Measurements from ENCODE around the gene TEX12.

Gene TEX12

GRCh38 chr11:112175599-112175952, 8.4 kb downstream of the TEX12 start:
- TF ChIP-seq, protein P1, sequence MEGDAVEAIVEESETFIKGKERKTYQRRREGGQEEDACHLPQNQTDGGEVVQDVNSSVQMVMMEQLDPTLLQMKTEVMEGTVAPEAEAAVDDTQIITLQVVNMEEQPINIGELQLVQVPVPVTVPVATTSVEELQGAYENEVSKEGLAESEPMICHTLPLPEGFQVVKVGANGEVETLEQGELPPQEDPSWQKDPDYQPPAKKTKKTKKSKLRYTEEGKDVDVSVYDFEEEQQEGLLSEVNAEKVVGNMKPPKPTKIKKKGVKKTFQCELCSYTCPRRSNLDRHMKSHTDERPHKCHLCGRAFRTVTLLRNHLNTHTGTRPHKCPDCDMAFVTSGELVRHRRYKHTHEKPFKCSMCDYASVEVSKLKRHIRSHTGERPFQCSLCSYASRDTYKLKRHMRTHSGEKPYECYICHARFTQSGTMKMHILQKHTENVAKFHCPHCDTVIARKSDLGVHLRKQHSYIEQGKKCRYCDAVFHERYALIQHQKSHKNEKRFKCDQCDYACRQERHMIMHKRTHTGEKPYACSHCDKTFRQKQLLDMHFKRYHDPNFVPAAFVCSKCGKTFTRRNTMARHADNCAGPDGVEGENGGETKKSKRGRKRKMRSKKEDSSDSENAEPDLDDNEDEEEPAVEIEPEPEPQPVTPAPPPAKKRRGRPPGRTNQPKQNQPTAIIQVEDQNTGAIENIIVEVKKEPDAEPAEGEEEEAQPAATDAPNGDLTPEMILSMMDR (IDR thresholded peaks at IDR 0.05; ENCODE audit: extremely low read depth, insufficient read depth, missing control alignments), result no peak
- in situ Hi-C loops (cut with MboI; ENCODE audit: low pct_unique_long_range_greater_than_20kb, low sequenced_read_pairs, unreplicated experiment), result no loop called here
- no peak for DNase-seq (ENCODE audit: low spot score)

DNA sequence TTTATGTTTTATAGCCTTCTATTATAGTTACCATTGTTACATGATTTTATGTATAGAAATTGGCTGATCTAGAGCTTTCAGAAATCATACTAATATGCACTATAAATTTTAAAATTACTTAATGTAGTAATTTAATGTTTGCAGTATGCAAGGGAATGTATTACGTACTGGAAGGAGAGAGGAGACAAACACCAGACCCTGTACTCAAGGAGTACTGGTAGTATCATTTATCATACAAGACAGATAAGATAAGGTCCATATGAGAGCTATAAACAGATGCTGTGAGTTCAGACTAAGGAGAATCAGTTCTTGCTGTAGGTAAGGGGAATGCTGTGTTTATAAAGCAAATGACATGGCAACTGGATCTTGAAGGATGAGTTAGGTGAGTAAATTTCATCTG, 8.9 kb downstream of the TEX12 start:
- TF ChIP-seq, protein P1 (IDR thresholded peaks at IDR 0.05; ENCODE audit: extremely low read depth, insufficient read depth, missing control alignments), result no peak
- no peak for DNase-seq (ENCODE audit: low spot score)
- in situ Hi-C loops (cut with MboI; ENCODE audit: low pct_unique_long_range_greater_than_20kb, low sequenced_read_pairs, unreplicated experiment), result no loop called here

- in situ Hi-C loops (cut with MboI; ENCODE audit: low pct_unique_long_range_greater_than_20kb, low sequenced_read_pairs, unreplicated experiment), result no loop called here
- no peak for DNase-seq (ENCODE audit: low spot score)
- TF ChIP-seq, protein P1 (IDR thresholded peaks at IDR 0.05; ENCODE audit: extremely low read depth, insufficient read depth, missing control alignments), result no peak
Observed at GRCh38 chr11:112177589-112177988, 10.4 kb downstream of the TEX12 start.

GRCh38 chr11:112178428-112178827, 11.3 kb downstream of the TEX12 start:
- in situ Hi-C loops (cut with MboI; ENCODE audit: low pct_unique_long_range_greater_than_20kb, low sequenced_read_pairs, unreplicated experiment), result no loop called here
- TF ChIP-seq, protein P1 (IDR thresholded peaks at IDR 0.05; ENCODE audit: extremely low read depth, insufficient read depth, missing control alignments), result no peak
- no peak for DNase-seq (ENCODE audit: low spot score)

DNA sequence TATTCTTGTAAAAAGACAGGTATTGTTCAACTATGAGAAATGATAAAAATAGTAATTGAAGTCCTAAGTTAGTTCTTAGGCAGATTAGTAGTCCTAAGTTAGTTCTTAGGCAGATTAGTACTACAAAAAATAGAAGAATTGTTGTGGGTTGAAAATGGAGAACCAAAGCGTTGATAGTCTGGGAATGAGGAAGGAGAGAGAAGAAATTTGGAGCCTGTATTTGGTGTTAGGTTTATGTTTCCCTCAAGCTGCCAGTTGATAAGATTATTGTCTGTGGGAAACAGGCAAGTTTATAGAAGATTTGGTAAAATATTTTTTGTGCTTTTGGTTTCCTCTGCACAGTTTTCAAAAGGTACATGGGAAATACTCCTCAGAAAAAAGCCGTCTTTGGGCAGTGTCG, 11.8 kb downstream of the TEX12 start:
- in situ Hi-C loops (cut with MboI; ENCODE audit: low pct_unique_long_range_greater_than_20kb, low sequenced_read_pairs, unreplicated experiment), result no loop called here
- no peak for DNase-seq (ENCODE audit: low spot score)
- TF ChIP-seq, protein P1 (IDR thresholded peaks at IDR 0.05; ENCODE audit: extremely low read depth, insufficient read depth, missing control alignments), result no peak

- TF ChIP-seq, protein P1 (IDR thresholded peaks at IDR 0.05; ENCODE audit: extremely low read depth, insufficient read depth, missing control alignments), result no peak
- in situ Hi-C loops (cut with MboI; ENCODE audit: low pct_unique_long_range_greater_than_20kb, low sequenced_read_pairs, unreplicated experiment), result no loop called here
- no peak for DNase-seq (ENCODE audit: low spot score)
Observed at GRCh38 chr11:112179601-112180000, 12.4 kb downstream of the TEX12 start.

- TF ChIP-seq, protein P1 (IDR thresholded peaks at IDR 0.05; ENCODE audit: extremely low read depth, insufficient read depth, missing control alignments), result no peak
- no peak for DNase-seq (ENCODE audit: low spot score)
- in situ Hi-C loops (cut with MboI; ENCODE audit: low pct_unique_long_range_greater_than_20kb, low sequenced_read_pairs, unreplicated experiment), result no loop called here
Observed at GRCh38 chr11:112182867-112183266, 15.7 kb downstream of the TEX12 start.
